HEK293 (cell line): ENCODE measurements around the gene TBC1D13.

Source experiments
- BCL11A ChIP-seq: fragments of 450-650 bp; formaldehyde crosslinking; IDR thresholded peaks from 2 replicates; pipeline ENCODE4 v1.5.1; 2016; ENCODE audit warnings: low read depth, missing biosample characterization, missing genetic modification characterization
- REST ChIP-seq: fragments of 450-650 bp; formaldehyde crosslinking; IDR thresholded peaks from 2 replicates; pipeline ENCODE4 v1.5.1; 2016; ENCODE audit warnings: missing biosample characterization, missing genetic modification characterization
- YY1 ChIP-seq: fragments of 450-650 bp; formaldehyde crosslinking; IDR thresholded peaks from 2 replicates; pipeline ENCODE4 v1.5.1; 2018; ENCODE audit warnings: missing biosample characterization, missing genetic modification characterization
- ZBTB26 ChIP-seq: fragments of 450-650 bp; formaldehyde crosslinking; optimal IDR thresholded peaks from 2 replicates; pipeline ENCODE3; 2016; ENCODE audit warnings: missing biosample characterization, mild to moderate bottlenecking, missing genetic modification characterization
- ZNF24 ChIP-seq: fragments of 450-650 bp; formaldehyde crosslinking; IDR thresholded peaks from 2 replicates; pipeline ENCODE4 v1.5.1; 2016; ENCODE audit warnings: missing biosample characterization, missing genetic modification characterization
- TF ChIP-seq, protein P1 (sequence below): fragments of 450-650 bp; formaldehyde crosslinking; IDR thresholded peaks from 2 replicates; pipeline ENCODE4 v1.5.1; 2016; ENCODE audit warnings: missing biosample characterization, missing genetic modification characterization
- TF ChIP-seq, protein P2 (sequence below): fragments of 450-650 bp; formaldehyde crosslinking; IDR thresholded peaks from 2 replicates; pipeline ENCODE4 v1.5.1; 2016; ENCODE audit warnings: missing biosample characterization, missing genetic modification characterization, low read depth

DNA sequence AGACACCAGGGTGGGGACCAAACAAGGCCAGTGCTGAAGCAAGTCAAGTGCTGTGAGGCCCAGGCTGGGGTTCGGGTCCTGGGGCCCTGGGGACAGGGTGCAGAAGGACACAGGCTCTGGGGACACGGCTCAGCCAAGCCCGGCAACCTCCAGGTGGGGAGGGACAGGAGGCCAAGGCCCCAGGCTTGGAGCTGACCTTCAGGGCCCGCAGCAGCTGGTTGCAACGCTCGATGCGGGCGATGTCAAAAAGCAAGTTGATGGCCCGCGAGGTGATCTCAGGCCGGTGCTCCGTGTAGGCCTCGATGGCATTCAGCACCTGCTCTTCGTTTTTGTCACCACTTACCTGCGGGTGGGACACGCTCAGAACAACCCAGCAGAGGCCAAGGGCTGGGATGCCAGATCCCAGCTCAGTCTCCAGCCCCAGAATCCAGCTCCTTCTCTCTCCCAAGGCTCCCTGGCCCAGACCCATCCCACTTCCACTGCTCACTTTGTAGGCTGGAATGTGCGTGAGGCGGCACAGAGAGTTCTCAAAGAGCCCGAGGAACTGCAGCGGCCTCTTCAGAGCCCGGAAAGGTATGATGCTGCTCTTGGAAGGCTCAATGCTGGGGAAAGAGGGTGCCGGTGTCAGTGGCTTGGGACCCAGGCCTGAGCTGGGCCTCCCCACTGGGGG, 36.0 kb upstream of the TBC1D13 start:
- TF ChIP-seq BCL11A (tag by site-specific recombination) (no peak), ZNF24 (tag by site-specific recombination) (no peak), ZBTB26 (no peak), YY1 (no peak), REST (no peak)
- TF ChIP-seq, protein P1, sequence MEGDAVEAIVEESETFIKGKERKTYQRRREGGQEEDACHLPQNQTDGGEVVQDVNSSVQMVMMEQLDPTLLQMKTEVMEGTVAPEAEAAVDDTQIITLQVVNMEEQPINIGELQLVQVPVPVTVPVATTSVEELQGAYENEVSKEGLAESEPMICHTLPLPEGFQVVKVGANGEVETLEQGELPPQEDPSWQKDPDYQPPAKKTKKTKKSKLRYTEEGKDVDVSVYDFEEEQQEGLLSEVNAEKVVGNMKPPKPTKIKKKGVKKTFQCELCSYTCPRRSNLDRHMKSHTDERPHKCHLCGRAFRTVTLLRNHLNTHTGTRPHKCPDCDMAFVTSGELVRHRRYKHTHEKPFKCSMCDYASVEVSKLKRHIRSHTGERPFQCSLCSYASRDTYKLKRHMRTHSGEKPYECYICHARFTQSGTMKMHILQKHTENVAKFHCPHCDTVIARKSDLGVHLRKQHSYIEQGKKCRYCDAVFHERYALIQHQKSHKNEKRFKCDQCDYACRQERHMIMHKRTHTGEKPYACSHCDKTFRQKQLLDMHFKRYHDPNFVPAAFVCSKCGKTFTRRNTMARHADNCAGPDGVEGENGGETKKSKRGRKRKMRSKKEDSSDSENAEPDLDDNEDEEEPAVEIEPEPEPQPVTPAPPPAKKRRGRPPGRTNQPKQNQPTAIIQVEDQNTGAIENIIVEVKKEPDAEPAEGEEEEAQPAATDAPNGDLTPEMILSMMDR (tag by site-specific recombination): no peak
- TF ChIP-seq, protein P2, sequence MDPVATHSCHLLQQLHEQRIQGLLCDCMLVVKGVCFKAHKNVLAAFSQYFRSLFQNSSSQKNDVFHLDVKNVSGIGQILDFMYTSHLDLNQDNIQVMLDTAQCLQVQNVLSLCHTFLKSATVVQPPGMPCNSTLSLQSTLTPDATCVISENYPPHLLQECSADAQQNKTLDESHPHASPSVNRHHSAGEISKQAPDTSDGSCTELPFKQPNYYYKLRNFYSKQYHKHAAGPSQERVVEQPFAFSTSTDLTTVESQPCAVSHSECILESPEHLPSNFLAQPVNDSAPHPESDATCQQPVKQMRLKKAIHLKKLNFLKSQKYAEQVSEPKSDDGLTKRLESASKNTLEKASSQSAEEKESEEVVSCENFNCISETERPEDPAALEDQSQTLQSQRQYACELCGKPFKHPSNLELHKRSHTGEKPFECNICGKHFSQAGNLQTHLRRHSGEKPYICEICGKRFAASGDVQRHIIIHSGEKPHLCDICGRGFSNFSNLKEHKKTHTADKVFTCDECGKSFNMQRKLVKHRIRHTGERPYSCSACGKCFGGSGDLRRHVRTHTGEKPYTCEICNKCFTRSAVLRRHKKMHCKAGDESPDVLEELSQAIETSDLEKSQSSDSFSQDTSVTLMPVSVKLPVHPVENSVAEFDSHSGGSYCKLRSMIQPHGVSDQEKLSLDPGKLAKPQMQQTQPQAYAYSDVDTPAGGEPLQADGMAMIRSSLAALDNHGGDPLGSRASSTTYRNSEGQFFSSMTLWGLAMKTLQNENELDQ: no peak
